NCI-H2081 treated with DMSO at 0.1 percent for 48 hours (cell line): ENCODE results near the gene ATP5ME.
"Not testable (repeated sequence)": the region's sequence is repeated elsewhere in the genome, so short reads cannot be mapped to it uniquely, and the experiment has no call there.

Experiments
- DNase-seq: peaks from one replicate; lab custom pipeline; 2025; lab: John Stamatoyannopoulos, UW

Gene ATP5ME

DNA sequence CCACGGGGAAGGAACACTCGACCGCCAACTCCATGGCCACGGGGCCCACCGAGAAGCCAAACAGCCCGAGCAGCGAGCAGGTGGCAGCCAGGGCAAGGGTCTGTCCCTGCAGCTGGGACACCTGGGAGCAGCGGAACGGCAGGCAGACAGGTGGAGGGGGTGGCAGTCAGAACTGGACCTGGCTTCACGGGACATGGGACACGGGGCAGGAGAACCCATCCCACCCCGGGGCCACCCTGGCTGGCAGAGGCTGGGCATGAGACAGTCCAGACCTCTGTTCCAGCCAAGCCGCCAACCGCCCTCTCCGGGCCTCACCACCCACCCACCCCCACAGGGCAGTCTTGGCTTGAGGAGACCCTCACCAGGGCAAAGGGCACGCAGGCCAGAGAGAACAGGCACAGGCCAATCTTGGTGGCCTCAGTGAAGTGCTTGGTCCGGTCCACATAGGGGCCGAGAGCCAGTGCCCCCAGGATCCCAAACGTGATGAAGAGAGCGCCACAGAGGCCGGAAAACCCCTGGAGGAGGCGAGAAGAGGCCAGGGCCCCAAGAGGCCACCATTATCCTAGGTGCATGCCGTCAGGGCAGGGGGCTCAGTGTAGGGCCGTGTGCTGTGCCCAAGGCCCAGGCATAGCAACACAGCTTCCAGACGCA is 9.3 kb upstream of the ATP5ME start:
- no peak for DNase-seq

DNA sequence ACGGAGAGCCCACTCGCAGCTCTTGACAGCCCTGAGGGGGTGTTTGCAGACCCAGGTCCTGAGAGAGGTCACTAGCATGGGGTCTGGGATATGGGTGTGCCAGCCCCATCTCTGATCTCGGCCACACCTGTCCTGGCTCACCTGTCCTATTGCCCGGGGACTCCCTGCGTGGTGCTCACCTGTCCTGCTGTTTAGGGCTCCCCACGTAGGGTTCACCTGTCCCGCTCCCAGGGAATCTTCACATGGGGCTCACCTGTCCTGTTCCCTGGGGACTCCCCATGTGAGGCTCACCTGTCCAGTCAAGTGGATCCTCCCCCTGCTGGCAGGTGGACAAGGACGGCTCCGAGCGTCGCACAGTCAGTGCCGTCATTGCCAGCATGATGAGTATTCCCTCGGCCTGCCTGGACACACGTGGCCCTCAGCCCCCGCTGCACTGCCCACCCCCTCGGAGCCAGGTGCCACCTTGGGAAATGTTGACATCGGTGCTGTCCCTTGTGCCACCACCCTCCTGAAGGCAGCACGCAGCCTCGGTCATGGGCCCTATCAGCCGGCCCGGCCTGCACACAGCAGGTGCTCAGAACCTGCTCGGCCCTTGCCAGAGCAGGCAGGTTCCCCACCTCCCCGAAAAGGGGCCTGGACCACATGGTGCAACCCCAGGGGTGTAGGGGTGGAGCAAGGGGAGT is 8.6 kb upstream of the ATP5ME start:
- DNase-seq, result no peak

DNA sequence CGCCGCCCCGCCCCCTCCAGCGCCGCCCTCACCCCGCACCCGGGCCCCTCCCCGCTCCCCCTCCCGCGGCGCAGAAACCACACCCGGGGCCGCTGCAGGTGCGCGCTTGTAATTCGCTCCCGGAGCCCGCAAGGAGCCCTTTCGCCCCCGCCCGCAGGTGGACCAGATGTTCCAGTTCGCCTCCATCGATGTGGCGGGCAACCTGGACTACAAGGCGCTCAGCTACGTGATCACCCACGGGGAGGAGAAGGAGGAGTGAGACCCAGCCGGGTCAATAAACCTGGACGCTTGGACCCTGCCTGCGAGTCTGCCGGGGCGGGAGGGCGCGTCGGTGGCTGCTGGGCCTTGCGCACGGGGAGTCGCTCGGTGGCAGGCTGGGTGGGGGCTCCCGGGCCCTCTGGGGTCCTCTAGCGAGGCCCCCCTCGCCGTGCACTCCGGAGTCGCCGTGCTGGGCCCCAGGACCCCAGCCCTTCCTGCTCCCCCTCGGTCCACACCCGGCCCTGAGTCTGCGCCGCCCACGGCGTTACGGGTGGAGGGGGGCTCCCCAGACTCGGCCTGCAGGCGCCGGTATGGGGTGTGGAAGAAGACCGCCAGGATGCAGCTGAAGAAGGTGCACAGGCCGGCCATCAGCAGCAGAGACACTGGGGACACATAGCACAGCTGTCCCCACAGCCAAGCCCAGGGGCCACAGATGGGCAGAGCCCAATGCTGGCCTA is 7.8 kb upstream of the ATP5ME start:
- DNase-seq, result no peak

DNA sequence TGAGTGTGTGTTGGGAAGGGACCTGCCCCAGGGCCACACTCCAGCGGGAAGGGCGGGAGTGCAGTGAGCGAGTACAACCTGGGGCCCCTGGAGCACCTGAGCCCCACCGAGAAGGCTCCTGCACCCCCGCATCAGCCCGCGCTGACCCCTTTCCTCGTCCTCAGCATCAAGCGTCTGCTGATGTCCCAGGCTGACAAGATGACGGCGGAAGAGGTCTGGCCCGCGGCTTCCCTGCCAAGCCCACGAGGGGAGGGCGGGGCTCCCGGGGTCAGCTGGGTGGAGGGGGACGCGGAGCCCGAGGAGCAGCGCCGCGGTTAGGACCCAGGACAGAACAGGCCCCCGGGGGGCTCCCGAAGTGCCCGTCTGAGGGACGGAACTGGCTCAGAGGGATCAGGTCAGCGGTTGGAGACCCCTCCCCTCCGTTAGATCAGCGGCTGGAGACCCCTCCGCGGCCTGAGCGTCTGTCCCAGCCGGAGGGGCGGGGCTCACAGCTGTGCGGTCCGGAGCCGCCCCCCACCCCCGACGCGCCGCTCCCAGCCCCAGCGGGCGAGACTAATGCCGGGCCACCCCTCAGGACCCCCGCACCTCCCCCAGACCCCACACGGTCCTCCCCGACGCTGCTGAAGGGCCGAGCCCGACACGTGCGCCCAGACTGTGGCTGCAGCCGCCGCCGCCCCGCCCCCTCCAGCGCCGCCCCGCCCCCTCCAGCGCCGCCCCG is 7.0 kb upstream of the ATP5ME start:
- DNase-seq, result no peak

DNA sequence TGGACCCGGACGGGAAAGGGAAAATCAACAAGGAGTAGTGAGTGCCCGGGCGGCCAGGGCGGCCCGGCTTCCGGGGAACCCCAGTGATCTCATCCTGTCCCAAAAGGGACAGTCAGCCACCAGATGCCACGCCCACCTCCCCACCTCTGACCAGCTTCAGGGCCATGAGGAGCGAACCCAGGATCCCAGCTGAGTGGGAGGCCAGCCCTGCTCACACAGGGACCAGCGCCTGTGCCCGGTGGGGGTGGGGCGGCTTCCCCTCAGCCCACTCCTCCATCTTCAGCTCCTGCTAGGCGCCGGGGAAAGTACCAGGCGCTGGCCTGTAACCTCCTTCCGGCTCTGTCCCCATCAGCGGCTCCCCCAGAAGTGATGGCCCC is 6.5 kb upstream of the ATP5ME start:
- no peak for DNase-seq

DNA sequence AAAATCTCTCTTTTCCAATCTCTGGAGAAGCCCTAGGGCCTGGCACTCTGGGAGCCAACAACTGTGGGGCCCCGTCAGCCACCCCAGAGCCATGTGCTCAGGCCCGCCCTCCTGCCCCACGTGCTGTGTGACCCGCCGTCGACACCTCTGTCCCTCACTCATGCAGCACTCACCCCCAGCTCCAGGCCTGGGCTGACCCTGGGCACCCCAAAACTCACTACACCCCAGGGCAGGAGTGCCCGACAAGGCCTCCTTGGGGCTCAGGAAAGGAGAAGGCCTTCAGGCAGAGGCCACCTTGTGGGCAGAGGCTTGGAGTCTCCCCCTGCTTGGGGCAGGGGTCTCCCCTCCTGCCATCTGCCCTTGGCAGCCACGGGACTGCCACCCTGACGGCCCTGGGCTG is 6.0 kb upstream of the ATP5ME start:
- DNase-seq, result no peak

DNA sequence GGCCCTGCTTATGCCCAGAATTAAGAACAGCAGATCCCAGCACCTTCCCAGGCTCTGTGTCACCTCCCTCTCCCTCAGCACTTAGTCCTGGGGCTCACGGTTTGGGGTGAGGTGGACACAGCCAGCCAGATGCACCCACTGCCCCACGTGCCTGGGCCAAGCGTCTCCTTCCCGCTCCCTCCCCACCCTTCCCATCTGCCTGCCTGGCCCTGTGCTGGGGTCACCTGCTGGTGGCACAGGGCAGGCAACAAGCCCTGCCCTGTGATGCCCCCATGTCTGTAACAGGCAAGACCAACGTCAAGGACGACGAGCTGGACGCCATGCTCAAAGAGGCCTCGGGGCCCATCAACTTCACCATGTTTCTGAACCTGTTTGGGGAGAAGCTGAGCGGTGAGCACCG is 5.6 kb upstream of the ATP5ME start:
- DNase-seq, result no peak

DNA sequence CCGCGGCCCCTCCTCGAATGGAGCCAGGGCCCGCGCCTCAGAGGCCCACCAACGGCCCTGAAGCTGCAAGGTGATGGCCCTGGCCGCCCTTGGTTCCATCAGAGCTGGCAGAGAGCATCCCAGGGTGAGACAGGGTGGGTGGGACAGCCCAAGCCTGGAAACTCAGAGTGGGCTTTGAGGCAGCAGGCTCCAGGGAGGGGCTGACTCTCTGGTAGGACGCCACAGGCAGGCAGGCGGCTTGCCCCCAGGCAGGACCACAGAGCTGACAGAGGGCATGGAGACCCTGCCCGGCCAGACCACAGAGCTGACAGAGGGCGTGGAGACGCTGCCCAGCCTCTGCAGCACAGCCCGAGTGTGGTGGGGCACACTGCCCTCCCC is 5.0 kb upstream of the ATP5ME start:
- no peak for DNase-seq

DNA sequence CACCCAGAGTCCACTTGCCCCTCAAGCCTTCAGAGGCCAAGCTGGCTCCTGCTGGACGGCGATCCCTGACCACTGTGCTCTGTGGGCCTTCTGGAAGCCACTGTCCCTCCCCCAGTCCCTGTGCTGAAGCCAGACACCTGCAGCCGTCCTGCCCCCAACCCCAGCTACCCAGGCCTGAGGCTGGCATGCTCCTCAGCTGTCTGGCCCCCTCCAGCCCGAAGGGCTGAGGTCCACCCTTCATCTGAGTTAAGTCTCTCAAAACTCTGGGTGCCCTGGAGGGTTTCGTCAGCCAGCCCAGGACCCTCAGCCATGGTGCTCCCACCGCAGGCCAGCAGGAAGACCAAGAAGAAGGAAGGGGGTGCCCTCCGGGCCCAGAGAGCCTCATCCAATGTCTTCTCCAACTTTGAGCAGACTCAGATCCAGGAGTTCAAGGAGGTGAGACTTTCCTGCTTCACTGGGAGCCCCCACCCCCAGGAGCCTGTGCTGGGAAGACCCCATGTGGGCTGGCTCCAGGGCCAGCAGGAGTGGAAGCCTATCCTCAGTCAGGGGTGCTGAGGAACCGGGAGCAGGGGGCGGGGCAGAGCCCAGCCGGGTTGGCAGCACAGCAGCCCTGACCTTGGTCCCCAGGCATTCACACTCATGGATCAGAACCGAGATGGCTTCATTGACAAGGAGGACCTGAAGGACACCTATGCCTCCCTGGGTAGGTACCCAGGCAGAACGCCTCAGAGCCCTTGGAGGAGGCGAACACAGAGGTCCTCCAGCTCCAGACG is 4.4 kb upstream of the ATP5ME start:
- no peak for DNase-seq

DNA sequence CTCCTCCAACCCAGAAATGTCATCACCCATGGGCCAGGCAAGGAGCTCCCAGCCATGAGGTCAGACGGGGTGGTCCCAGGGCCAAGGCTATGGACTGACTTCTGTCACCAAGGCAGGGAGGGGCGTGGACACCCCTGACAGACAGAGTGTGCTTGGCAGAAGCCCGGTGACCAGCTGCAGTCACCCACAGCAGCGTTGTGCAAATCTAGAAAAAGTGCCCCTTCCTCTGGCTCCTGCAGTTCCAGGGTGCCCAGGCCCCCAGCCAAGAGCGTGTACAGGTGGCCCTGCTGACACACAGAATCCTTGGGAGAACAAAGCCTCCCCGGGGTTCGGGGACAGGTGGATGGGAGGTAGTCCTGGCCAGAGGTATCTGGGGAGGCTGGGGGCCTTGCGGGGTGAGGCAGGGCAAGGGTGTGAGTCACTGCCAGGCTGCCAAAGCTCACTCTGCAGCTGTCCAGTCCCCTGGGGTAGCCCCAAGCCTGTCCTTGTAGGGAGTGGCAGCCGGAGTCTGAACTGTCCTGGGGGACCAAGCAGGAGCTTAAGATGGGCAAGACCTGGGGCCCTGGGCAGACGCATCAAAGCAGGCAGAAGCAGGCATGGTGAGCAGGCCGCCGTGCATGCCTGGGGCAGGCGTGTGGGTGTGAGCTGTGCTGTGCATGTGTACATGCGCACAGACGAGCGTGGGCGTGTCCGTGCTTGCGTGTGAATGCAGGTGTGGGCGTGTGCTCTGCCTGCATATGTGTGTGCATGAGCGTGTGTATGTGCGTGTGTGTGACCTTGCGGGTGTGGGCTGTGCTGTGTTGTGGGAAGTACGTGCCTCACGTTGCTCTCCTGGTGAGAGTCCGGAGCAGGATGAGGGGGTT is 3.6 kb upstream of the ATP5ME start:
- no peak for DNase-seq

DNA sequence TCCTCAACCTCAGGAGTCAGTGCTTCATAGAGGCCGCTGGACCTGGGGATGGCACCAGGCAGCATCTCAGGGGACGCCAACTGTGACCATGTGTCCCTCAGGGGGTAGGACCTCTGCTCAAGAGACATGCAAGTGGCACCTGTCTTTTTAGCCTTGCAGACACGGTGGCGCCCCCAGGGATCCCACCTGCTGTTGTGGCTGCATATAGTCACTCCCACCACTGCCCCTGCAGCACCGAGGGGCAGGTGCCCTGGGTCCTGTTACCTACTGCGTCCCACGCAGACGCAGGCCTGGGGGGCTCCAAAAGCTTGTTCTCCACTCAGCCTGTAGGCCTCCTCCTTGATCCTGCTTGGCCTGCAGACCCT is 2.8 kb upstream of the ATP5ME start:
- DNase-seq, result no peak

DNA sequence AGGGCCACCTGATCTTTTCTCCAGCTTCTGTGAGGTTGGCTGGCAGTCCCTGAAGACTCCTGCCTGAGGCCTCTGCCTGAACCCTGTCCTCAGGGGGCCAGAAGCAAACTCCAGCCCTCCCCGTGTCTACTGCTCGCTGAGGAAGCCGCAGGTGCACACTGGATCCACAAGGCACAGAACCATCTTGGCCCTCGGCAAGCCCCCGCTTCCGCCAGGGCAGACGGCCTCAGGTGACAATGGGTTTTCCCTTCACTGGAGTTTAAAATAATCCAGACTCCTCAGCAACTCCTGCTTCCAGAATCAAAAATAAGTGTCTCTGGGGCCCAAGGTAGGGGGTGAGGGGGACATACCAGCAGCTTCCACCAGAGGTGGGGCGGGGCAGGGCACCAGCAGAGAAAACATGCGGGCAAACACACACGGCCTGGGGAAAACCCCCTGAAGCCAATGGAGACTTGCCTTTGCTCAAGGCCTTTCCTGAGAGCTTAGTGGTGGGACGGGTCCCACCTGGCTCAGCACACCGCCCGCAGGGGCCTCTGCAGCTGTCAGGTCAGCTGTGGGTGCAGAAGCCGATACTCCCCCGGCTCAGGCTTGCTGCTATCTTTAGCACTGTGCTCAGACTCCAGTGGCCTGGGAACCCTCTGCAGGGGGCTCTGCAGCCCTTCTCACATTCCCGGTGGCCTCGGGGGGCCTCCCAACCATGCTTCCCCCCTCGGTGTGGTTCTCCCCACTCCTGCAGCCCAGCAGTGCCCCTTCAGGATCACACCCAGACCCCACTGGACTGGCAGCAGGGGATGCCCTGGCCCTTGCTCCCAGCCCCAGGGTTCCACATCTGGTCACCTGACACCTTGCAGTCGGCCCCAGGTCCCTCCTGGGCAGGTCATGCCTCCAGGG is 2.1 kb upstream of the ATP5ME start:
- no peak for DNase-seq

DNA sequence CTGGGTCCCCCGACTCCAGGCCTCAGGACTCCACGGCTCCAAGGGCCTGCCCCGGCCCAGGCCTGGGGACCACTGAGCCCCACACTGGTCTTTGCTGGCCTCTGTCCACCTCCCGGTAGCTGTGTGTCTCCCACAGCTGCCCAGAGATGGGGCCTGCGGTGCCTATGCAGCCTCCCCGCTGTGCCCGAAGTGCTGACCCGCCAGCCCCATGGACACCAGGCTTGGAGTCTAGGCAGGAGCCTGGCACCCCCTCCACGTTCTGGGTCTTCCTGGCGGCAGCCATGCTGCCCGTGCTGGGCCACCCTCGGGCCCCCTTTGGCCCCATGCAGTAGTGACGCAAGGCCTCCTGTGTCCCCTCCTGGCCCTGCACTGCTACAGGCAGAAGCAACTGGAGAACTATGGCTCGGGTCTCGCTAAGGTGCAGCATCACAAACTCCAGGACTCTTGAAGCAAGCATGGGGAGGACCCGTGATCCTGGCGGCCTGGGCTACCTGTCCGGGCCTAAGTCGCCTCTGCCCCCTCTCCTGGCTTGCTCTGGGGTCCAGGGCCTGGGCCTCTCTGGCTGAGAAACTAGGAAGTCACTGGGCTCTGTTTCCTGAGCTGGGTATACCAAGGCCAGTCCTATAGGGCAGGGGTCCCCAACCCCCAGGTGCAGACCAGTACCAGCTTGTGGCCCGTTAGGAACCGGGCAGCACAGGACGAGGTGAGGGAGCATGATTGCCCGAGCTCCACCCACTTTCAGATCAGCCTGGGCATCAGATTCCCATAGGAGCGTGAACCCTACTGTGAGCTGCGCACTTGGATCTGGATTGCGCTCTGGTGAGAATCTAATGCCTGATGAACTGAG is 1.2 kb upstream of the ATP5ME start:
- no peak for DNase-seq

DNA sequence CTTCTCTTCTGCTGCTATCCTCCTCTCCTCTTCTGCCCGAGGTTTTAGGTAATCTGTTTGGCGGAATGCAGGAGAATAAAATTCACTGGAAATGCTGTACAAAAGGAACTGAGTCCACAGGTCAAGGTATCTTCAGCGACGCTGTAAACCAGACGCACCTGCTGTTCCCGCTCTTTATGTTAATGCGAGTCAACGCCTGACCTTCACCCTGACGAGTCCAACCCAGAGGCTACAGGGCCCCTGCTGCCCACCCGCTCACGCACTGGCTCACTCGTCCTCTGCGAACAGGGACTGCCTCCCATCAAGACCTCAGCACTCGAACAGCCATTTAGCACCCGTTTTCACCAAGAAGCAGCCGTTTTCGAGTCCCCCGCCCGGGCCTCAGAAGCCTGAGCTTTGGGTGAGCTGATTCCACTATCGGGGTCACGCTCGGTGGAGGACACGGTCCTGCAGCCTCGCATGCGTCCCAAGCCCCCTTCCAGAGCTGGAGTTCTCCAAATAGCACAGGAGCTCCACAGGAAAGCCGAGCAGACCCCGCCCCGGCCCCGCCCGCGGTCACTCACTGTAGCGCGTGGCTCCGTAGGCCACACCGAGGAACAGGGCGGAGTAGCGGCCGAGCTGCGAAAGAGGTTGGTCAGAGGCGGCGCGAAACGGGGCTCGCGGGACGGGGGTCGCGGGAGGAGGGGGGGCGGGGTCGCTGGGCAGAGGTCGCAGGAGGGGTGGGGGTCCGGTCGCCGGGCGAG is 556 bp downstream of the ATP5ME start:
- DNase-seq, result no peak

DNA sequence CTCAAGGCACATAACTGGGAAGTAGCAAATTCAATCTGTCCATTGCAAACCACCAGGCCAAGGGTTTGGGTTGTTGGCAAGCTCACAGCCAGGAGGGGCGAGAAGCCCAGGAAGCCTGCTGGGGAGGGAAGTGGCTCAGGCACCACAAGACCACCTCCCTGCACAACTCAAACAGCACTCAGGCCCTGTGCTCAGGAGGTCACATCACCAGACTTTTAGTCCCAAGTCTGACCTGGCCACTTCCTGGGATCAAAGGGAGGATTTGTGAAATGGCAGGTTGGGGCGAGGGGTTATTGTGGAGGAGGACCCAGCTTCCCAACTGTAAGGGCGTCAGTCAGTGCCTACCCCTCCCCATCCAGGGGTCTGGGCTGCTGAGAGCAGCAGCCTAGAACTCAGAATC is 2.3 kb downstream of the ATP5ME start:
- DNase-seq, result no peak

DNA sequence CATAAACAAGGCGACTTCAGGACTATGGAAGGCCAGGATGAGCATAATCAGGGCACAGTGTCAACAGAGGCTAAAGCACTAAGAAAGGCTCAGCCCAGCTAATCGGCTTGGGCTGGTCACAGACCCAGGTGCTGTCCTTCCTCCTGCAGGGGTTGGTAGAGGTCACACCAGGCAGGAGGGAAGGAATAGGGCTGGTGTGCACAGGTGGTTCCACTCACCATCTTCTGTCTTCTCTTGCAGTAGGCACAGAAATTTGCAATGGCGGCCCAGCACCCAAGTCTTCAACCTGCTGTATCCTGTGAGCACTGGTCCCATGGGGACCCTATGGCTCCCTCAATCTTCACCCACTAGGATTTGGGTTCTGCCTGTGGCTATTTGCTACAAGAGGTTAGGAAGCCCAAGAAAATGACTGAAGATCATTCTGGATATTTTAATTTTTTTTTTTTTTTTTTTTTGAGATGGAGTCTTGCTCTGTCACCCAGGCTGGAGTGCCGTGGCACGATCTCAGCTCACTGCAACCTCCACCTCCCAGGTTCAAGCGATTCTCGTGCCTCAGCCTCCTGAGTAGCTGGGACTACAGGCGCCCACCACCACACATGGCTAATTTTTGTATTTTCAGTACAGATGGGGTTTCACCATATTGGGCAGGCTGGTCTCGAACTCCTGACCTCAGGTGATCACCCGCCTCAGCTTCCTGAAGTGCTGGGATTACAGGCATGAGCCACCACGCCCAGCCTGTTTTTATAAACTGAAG is 4.1 kb downstream of the ATP5ME start:
- DNase-seq, result not testable (repeated sequence)

DNA sequence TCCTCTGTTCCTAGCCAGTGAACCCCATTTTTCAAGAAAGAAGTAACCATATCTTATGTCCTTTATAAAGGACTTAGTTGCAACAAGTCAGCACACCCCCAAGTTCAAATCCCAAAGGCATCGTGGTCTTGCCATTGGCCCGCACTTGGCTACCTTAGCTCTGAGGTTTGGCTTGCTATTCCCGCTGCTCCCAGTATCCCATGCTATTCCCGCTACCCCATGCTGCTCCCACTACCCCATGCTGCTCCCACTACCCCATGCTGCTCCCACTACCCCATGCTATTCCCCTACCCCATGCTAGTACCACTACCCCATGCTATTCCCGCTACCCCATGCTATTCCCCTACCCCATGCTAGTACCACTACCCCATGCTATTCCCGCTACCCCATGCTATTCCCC is 5.9 kb downstream of the ATP5ME start:
- DNase-seq, result not testable (repeated sequence)

DNA sequence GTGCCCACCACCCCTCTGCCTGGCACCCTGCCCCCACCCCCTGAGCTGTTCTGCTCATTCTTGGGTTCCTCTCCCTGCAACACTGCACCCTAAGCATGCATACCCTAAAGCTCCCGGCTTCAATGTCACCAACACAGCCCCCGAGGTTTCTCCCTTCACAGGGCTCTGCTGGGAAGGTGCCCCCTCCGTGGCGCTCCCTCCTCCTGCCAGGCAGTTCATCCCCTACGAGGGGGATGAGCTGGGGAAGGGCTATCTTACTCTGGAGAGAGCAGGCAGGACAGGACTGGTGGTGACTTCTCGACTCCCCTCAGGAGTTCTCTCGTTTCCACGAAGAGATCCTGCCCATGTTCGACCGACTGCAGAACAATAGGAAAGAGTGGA is 6.5 kb downstream of the ATP5ME start:
- DNase-seq, result no peak
